H1 (cell line): ENCODE data around the gene ECD.

Source experiments
- CHD2 ChIP-seq: IDR thresholded peaks from 2 replicates; pipeline ENCODE4 v1.6.1; 2012; ENCODE audit warnings: low read length, improper control_type of control experiment
- EZH2 ChIP-seq: fragments of 200-600 bp; sonication (generic); IDR thresholded peaks from 2 replicates; pipeline ENCODE4 v1.7.1; 2012; ENCODE audit warnings: low read depth, mild to moderate bottlenecking, moderate library complexity, low read length, inconsistent platforms; ENCODE audit not compliant: severe bottlenecking
- POLR2A ChIP-seq, 2 experiments: IDR thresholded peaks; 1 replicate in 1 of 2; 2 replicates in 1 of 2; pipeline ENCODE4 v1.6.1; 2011; ENCODE audit warnings: low read depth in 2 of 2, low read length in 2 of 2, mild to moderate bottlenecking in 2 of 2; ENCODE audit errors: control extremely low read depth in 1 of 2
- SP2 ChIP-seq: IDR thresholded peaks from 2 replicates; pipeline ENCODE4 v1.6.1; 2012; ENCODE audit warnings: mild to moderate bottlenecking, low read length, inconsistent platforms
- ZNF274 ChIP-seq: IDR thresholded peaks from 2 replicates; pipeline ENCODE4 v1.7.0; 2012; ENCODE audit warnings: low read length, borderline replicate concordance; ENCODE audit errors: extremely low read depth
- TF ChIP-seq, protein P1 (sequence below), 3 experiments: IDR thresholded peaks; 1 replicate in 2 of 3; 2 replicates in 1 of 3; pipeline versions ENCODE4 v1.5.1 to v1.6.1; 2011; ENCODE audit warnings: low read length in 3 of 3, mild to moderate bottlenecking in 3 of 3, inconsistent platforms in 2 of 3, low read depth in 1 of 3, moderate library complexity in 1 of 3; ENCODE audit not compliant: insufficient read depth in 1 of 3; ENCODE audit errors: control extremely low read depth in 1 of 3

- TF ChIP-seq SP2 (no peak), EZH2 (no peak), POLR2A (IDR thresholded peaks at IDR 0.05; ENCODE audit: control extremely low read depth in 1 of 2, low read depth in 2 of 2, low read length in 2 of 2) (no peak), CHD2 (no peak), ZNF274 (no peak)
- TF ChIP-seq, protein P1, sequence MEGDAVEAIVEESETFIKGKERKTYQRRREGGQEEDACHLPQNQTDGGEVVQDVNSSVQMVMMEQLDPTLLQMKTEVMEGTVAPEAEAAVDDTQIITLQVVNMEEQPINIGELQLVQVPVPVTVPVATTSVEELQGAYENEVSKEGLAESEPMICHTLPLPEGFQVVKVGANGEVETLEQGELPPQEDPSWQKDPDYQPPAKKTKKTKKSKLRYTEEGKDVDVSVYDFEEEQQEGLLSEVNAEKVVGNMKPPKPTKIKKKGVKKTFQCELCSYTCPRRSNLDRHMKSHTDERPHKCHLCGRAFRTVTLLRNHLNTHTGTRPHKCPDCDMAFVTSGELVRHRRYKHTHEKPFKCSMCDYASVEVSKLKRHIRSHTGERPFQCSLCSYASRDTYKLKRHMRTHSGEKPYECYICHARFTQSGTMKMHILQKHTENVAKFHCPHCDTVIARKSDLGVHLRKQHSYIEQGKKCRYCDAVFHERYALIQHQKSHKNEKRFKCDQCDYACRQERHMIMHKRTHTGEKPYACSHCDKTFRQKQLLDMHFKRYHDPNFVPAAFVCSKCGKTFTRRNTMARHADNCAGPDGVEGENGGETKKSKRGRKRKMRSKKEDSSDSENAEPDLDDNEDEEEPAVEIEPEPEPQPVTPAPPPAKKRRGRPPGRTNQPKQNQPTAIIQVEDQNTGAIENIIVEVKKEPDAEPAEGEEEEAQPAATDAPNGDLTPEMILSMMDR (IDR thresholded peaks at IDR 0.05; ENCODE audit: control extremely low read depth in 1 of 3, insufficient read depth in 1 of 3, low read depth in 1 of 3, low read length in 3 of 3): no peak
These were observed 72.3 kb downstream of the ECD start for GRCh38 chr10:73095481-73096021.
